ENCODE data around the gene AGER.

AGER gene

GRCh38 chr6:32216285-32216684, 32.2 kb upstream of the AGER start:
- TF ChIP-seq PPARA (CRISPR knock-in tag; IDR thresholded peaks at IDR 0.05; ENCODE audit: borderline replicate concordance): no peak
- TF ChIP-seq OSR1 (CRISPR knock-in tag; IDR thresholded peaks at IDR 0.05): no peak
- no peak for TF ChIP-seq GLIS3 (CRISPR knock-in tag; IDR thresholded peaks at IDR 0.05)
- TF ChIP-seq, protein P1, sequence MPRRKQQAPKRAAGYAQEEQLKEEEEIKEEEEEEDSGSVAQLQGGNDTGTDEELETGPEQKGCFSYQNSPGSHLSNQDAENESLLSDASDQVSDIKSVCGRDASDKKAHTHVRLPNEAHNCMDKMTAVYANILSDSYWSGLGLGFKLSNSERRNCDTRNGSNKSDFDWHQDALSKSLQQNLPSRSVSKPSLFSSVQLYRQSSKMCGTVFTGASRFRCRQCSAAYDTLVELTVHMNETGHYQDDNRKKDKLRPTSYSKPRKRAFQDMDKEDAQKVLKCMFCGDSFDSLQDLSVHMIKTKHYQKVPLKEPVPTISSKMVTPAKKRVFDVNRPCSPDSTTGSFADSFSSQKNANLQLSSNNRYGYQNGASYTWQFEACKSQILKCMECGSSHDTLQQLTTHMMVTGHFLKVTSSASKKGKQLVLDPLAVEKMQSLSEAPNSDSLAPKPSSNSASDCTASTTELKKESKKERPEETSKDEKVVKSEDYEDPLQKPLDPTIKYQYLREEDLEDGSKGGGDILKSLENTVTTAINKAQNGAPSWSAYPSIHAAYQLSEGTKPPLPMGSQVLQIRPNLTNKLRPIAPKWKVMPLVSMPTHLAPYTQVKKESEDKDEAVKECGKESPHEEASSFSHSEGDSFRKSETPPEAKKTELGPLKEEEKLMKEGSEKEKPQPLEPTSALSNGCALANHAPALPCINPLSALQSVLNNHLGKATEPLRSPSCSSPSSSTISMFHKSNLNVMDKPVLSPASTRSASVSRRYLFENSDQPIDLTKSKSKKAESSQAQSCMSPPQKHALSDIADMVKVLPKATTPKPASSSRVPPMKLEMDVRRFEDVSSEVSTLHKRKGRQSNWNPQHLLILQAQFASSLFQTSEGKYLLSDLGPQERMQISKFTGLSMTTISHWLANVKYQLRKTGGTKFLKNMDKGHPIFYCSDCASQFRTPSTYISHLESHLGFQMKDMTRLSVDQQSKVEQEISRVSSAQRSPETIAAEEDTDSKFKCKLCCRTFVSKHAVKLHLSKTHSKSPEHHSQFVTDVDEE (CRISPR knock-in tag; IDR thresholded peaks at IDR 0.05): no peak
- no peak for TF ChIP-seq TCF4 (CRISPR knock-in tag; IDR thresholded peaks at IDR 0.05; ENCODE audit: borderline replicate concordance)
- no peak for TF ChIP-seq BACH2 (CRISPR knock-in tag; IDR thresholded peaks at IDR 0.05; ENCODE audit: borderline replicate concordance)
- TF ChIP-seq, protein P2, sequence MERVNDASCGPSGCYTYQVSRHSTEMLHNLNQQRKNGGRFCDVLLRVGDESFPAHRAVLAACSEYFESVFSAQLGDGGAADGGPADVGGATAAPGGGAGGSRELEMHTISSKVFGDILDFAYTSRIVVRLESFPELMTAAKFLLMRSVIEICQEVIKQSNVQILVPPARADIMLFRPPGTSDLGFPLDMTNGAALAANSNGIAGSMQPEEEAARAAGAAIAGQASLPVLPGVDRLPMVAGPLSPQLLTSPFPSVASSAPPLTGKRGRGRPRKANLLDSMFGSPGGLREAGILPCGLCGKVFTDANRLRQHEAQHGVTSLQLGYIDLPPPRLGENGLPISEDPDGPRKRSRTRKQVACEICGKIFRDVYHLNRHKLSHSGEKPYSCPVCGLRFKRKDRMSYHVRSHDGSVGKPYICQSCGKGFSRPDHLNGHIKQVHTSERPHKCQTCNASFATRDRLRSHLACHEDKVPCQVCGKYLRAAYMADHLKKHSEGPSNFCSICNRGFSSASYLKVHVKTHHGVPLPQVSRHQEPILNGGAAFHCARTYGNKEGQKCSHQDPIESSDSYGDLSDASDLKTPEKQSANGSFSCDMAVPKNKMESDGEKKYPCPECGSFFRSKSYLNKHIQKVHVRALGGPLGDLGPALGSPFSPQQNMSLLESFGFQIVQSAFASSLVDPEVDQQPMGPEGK (CRISPR knock-in tag; IDR thresholded peaks at IDR 0.05; ENCODE audit: borderline replicate concordance): no peak
- no peak for TF ChIP-seq ZNF565 (CRISPR knock-in tag; conservative IDR thresholded peaks at IDR 0.05; ENCODE audit: low read depth)
- no peak for TF ChIP-seq CSRNP3 (CRISPR knock-in tag; IDR thresholded peaks at IDR 0.05)
- no peak for TF ChIP-seq CSDC2 (CRISPR knock-in tag; IDR thresholded peaks at IDR 0.05)
- ATAC-seq: no peak

GRCh38 chr6:32215617-32216016, 31.6 kb upstream of the AGER start:
- no peak for ATAC-seq
- no peak for TF ChIP-seq PPARA (CRISPR knock-in tag; IDR thresholded peaks at IDR 0.05; ENCODE audit: borderline replicate concordance)
- TF ChIP-seq BACH2 (CRISPR knock-in tag; IDR thresholded peaks at IDR 0.05; ENCODE audit: borderline replicate concordance): no peak
- TF ChIP-seq TOX (CRISPR knock-in tag; IDR thresholded peaks at IDR 0.05; ENCODE audit: borderline replicate concordance): no peak
- TF ChIP-seq CSDC2 (CRISPR knock-in tag; IDR thresholded peaks at IDR 0.05): no peak
- TF ChIP-seq ZFP30 (CRISPR knock-in tag; IDR thresholded peaks at IDR 0.05): no peak
- TF ChIP-seq, protein P3, sequence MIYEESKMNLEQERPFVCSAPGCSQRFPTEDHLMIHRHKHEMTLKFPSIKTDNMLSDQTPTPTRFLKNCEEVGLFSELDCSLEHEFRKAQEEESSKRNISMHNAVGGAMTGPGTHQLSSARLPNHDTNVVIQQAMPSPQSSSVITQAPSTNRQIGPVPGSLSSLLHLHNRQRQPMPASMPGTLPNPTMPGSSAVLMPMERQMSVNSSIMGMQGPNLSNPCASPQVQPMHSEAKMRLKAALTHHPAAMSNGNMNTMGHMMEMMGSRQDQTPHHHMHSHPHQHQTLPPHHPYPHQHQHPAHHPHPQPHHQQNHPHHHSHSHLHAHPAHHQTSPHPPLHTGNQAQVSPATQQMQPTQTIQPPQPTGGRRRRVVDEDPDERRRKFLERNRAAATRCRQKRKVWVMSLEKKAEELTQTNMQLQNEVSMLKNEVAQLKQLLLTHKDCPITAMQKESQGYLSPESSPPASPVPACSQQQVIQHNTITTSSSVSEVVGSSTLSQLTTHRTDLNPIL (CRISPR knock-in tag; IDR thresholded peaks at IDR 0.05; ENCODE audit: low read depth): no peak
- TF ChIP-seq, protein P2 (CRISPR knock-in tag; IDR thresholded peaks at IDR 0.05; ENCODE audit: borderline replicate concordance): no peak
- TF ChIP-seq ISL1 (CRISPR knock-in tag; IDR thresholded peaks at IDR 0.05): no peak
- no peak for TF ChIP-seq RARB (CRISPR knock-in tag; IDR thresholded peaks at IDR 0.05)
- TF ChIP-seq ZNF8 (CRISPR knock-in tag; IDR thresholded peaks at IDR 0.05): no peak

- ATAC-seq: no peak
- TF ChIP-seq OSR1 (CRISPR knock-in tag; IDR thresholded peaks at IDR 0.05) (no peak), TCF4 (CRISPR knock-in tag; IDR thresholded peaks at IDR 0.05; ENCODE audit: borderline replicate concordance) (no peak), POU6F1 (CRISPR knock-in tag; IDR thresholded peaks at IDR 0.05; ENCODE audit: borderline replicate concordance, low read depth) (no peak), PPARA (CRISPR knock-in tag; IDR thresholded peaks at IDR 0.05; ENCODE audit: borderline replicate concordance) (no peak), GLIS3 (CRISPR knock-in tag; IDR thresholded peaks at IDR 0.05) (no peak), TOX (CRISPR knock-in tag; IDR thresholded peaks at IDR 0.05; ENCODE audit: borderline replicate concordance) (no peak), CSDC2 (CRISPR knock-in tag; IDR thresholded peaks at IDR 0.05) (no peak), ZFP3 (CRISPR knock-in tag; IDR thresholded peaks at IDR 0.05) (no peak), ZFP30 (CRISPR knock-in tag; IDR thresholded peaks at IDR 0.05) (no peak), RARB (CRISPR knock-in tag; IDR thresholded peaks at IDR 0.05) (no peak), BACH2 (CRISPR knock-in tag; IDR thresholded peaks at IDR 0.05; ENCODE audit: borderline replicate concordance) (no peak), ZNF70 (CRISPR knock-in tag; IDR thresholded peaks at IDR 0.05) (no peak), CSRNP3 (CRISPR knock-in tag; IDR thresholded peaks at IDR 0.05) (no peak), SNAI2 (CRISPR knock-in tag; IDR thresholded peaks at IDR 0.05) (no peak), ARNTL (CRISPR knock-in tag; IDR thresholded peaks at IDR 0.05; ENCODE audit: borderline replicate concordance, low read depth) (no peak), ZNF565 (CRISPR knock-in tag; conservative IDR thresholded peaks at IDR 0.05; ENCODE audit: low read depth) (no peak), ZC3H10 (CRISPR knock-in tag; IDR thresholded peaks at IDR 0.05) (no peak)
- TF ChIP-seq, protein P2 (CRISPR knock-in tag; IDR thresholded peaks at IDR 0.05; ENCODE audit: borderline replicate concordance): no peak
These were observed 30.1 kb upstream of the AGER start for GRCh38 chr6:32214126-32214525.
